ENCODE results near the gene KL. TPM values are rescaled to one million over a fixed set of nuclear protein-coding genes. Genes with fewer than 3 reads are reported as not detected.

The KL gene
- total and polyA plus RNA-seq, 2 donors (not counting 1 experiment from before 2014, with no cell fraction given) = 0.07 TPM; not detected in 1

GRCh38 chr13:33110713-33111413 lies 94.6 kb downstream of the KL start:
- Histone ChIP-seq H4K20me1 (ENCODE audit: control insufficient read depth, insufficient read depth, low read length, poor library complexity, severe bottlenecking) (no peaks in the 10 kb centered on the region), H2AFZ (ENCODE audit: insufficient read depth, low read depth, low read length, poor library complexity, severe bottlenecking) (peak overlapping the region; percentile 43), H3K27me3 (replicated peaks in 1 of 4; ENCODE audit: control extremely low read depth in 1 of 4, control insufficient read depth in 3 of 4, insufficient read depth in 4 of 4, low read length in 3 of 4) (peaks cover 0 to 19% (median 8%) of the 10 kb centered on the region in 4 experiments), H3K4me2 (replicated peaks; ENCODE audit: low read depth, low read length, poor library complexity, severe bottlenecking) (peak overlapping the region; percentile 63), H3K4me3 (ENCODE audit: control extremely low read depth in 1 of 5, extremely low read depth in 1 of 5, insufficient read depth in 1 of 5, low read depth in 2 of 5, low read length in 4 of 5) (peak overlapping the region in 3 of 5 experiments; percentile 12 to 44 (median 41)), H3K9ac (ENCODE audit: low read length) (peak overlapping the region; percentile 52), H3K4me1 (ENCODE audit: control insufficient read depth in 2 of 2, insufficient read depth in 2 of 2, low read length in 2 of 2) (peaks cover 33 to 43% of the 10 kb centered on the region in 2 donors), H3K9me3 (ENCODE audit: control extremely low read depth in 1 of 3, control insufficient read depth in 2 of 3, insufficient read depth in 1 of 3, low read length in 2 of 3) (peaks cover 0 to 4% (median 0%) of the 10 kb centered on the region in 3 donors), H3K36me3 (replicated peaks in 1 of 2; ENCODE audit: control extremely low read depth in 1 of 2, control insufficient read depth in 1 of 2, extremely low read depth in 1 of 2, insufficient read depth in 2 of 2, low read length in 1 of 2) (no peaks in the 10 kb centered on the region), H3K27ac (ENCODE audit: low read length in 2 of 2) (no peak overlapping the region), H3K79me2 (ENCODE audit: control insufficient read depth, insufficient read depth, low read length) (no peaks in the 10 kb centered on the region)
- ATAC-seq (ENCODE audit: low read depth) (peak; percentile 69), DNase-seq (peak; percentile 65)
- WGBS (ENCODE audit: insufficient coverage) = 39% methylated on average over 6 of the region's 14 CpGs
- CTCF ChIA-PET = interaction anchor here (1.0 kb wide), 1 partner anchor 11 kb away, joined by 3 read pairs; no protein-coding TSS in a partner anchor
- Mint-ChIP-seq H3K4me1 (peaks cover 47% of the 10 kb centered on the region), H3K27me3 (peaks cover 37% of the 10 kb centered on the region), H3K4me3 (peak overlapping the region; percentile 77), H3K27ac (peak overlapping the region; percentile 69), H3K9me3 (ENCODE audit: insufficient read depth) (no peaks in the 10 kb centered on the region)
- TF ChIP-seq CTCF (IDR thresholded peaks at IDR 0.05) (no peak), EZH2 (IDR thresholded peaks at IDR 0.05; ENCODE audit: borderline replicate concordance, insufficient read depth, low read depth, low read length, poor library complexity, severe bottlenecking) (no peak)
- POLR2A ChIA-PET = interaction anchor here (0.7 kb wide), 1 partner anchor 11 kb away, joined by 3 read pairs; no protein-coding TSS in a partner anchor
- intact Hi-C loops (cut with micrococcal nuclease) = loop anchor here (5.0 kb wide), 1 partner anchor 431 kb away; no protein-coding TSS in a partner anchor
